Naive B cell (primary cell): ENCODE results near the gene TENT4A. TPM values are rescaled to one million over a fixed set of nuclear protein-coding genes. Genes with fewer than 3 reads are reported as not detected.

ENCODE experiments used
- ATAC-seq, 2 donors: fragments of 150-1000 bp; cut with Tn5 transposase; 2 replicates each; pipeline ENCODE4 v1.10.0; 2021; ENCODE audit warnings: low read depth in 2 of 2, mild to moderate bottlenecking in 2 of 2, moderate library complexity in 2 of 2
- DNase-seq: peaks from one replicate; pipeline ENCODE4 v3.0.0; 2022
- H3K27ac Mint-ChIP-seq, 6 donors: one replicate each; pipeline ENCODE4 v1.8.0; 2020 to 2022; ENCODE audit warnings: mild to moderate bottlenecking in 6 of 6, mixed read lengths in 6 of 6, moderate library complexity in 5 of 6, inconsistent platforms in 2 of 6
- H3K27me3 Mint-ChIP-seq, 3 donors: one replicate each; pipeline ENCODE4 v1.8.0; 2021 to 2022; ENCODE audit warnings: mixed read lengths in 3 of 3, mild to moderate bottlenecking in 1 of 3
- H3K36me3 Mint-ChIP-seq, 2 donors: one replicate each; pipeline ENCODE4 v1.8.0; 2020 to 2022; ENCODE audit warnings: mixed read lengths in 2 of 2, inconsistent platforms in 1 of 2, mild to moderate bottlenecking in 1 of 2
- H3K4me1 Mint-ChIP-seq, 3 donors: one replicate each; pipeline ENCODE4 v1.8.0; 2020 to 2022; ENCODE audit warnings: mixed read lengths in 3 of 3, inconsistent platforms in 1 of 3, mild to moderate bottlenecking in 1 of 3, moderate library complexity in 1 of 3
- H3K4me3 Mint-ChIP-seq, 8 donors: one replicate each; pipeline ENCODE4 v1.8.0; 2020 to 2022; ENCODE audit warnings: mild to moderate bottlenecking in 8 of 8, mixed read lengths in 8 of 8, moderate library complexity in 8 of 8, inconsistent platforms in 2 of 8
- H3K9me3 Mint-ChIP-seq, 7 donors: one replicate each; pipeline ENCODE4 v1.8.0; 2020 to 2022; ENCODE audit warnings: mixed read lengths in 7 of 7, mild to moderate bottlenecking in 5 of 7, inconsistent platforms in 2 of 7, moderate library complexity in 1 of 7
- polyA plus RNA-seq, 6 donors: library from polyadenylated mRNA; unstranded; fragments of 300-500 nt; fragmentation: Illumina TruSeq; gene quantifications; one replicate each; pipeline ENCODE4 v1.2.3, GENCODE V29; 2021; ENCODE audit warnings: low read depth in 6 of 6

TENT4A gene
- polyA plus RNA-seq, 6 donors from 2014 or later = 0.04 to 2.0 (median 0.96) TPM

DNA sequence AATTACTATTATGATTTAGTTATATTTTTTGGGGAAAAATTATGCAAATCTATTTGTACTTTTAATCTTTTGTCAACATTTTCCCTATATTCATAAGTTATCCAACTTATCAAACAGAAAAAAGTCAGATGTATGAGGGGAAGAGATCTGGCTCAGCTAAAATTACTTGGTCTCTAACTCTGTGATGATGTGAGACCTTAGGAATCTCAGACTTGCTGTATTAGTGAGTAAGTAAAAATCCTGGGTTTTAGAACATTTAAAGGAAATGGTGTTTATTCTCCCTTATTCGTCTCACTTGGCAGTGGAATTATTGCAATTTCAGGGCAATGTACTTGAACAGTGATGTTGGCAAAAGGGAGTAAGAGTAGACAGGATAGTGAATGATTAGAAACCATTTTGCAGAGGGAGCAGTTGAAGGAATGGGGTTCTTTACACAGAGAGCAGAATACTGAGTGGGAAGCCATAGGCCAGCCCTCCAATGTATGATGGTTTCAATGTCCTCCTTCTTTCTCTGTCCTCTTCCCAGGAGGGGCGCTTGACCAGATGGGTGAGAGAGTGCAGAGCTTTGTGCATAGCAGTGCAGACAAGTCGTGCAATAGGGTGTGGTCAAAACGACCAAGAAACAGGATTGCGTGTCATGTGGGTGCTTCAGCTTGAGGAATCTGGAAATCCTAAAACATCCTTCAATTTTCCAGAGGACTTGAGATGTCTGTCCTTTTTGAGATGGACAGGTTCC, 91.7 kb downstream of the TENT4A start:
- peaks cover 0 to 8% of the 10 kb centered on the region in 2 donors for H3K36me3 Mint-ChIP-seq
- H3K9me3 Mint-ChIP-seq = peaks cover 3 to 27% (median 5%) of the 10 kb centered on the region in 7 donors
- DNase-seq (no peak), ATAC-seq (no peak)
- no peak overlapping the region for H3K27ac Mint-ChIP-seq
- peaks cover 0 to 16% (median 10%) of the 10 kb centered on the region in 3 donors for H3K27me3 Mint-ChIP-seq
- no peak overlapping the region for H3K4me3 Mint-ChIP-seq
- no peaks in the 10 kb centered on the region for H3K4me1 Mint-ChIP-seq

DNA sequence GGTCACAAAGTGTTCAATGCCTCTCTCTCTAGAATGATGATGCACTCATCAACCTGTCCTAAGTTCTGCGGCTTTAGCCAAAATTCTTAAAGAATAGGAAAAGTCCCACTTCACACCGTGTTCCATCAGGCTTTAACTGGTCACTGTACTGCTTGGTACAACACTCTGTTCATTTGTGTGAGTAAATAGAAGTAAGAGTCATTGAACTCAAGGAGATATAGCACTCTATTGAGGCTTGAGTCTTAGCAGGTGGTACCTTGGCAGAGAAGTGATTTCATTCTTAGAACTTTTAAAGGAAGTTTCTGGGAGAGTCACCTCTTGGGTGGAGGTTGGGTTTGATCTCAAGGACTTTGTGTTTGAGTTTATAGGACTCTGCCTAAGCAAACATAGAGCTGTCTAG, 92.6 kb downstream of the TENT4A start:
- ATAC-seq = no peak
- Mint-ChIP-seq H3K27me3 (peaks cover 4 to 16% (median 12%) of the 10 kb centered on the region in 3 donors), H3K4me1 (no peaks in the 10 kb centered on the region), H3K27ac (no peak overlapping the region), H3K9me3 (peaks cover 3 to 27% (median 5%) of the 10 kb centered on the region in 7 donors), H3K4me3 (no peak overlapping the region), H3K36me3 (peaks cover 0 to 8% of the 10 kb centered on the region in 2 donors)
- DNase-seq = no peak

Other genes starting within 250 kb of the TENT4A start
- gene NSUN2, start 80.4 kb upstream of the TENT4A start, polyA plus RNA-seq = 10 to 100 TPM; 35.2 to 56.0 (median 46.0) TPM
- 10 to 100 TPM in 5 of 6 donors, 1 to 10 TPM in 1; 8.6 to 43.7 (median 13.3) TPM for gene SRD5A1, start 80.0 kb upstream of the TENT4A start, polyA plus RNA-seq